ENCODE data around the gene PHGDH. TPM values are rescaled to one million over a fixed set of nuclear protein-coding genes. Genes with fewer than 3 reads are reported as not detected.

PHGDH gene
- total RNA-seq, 4 donors from 2014 or later, result 0.86 to 7.1 (median 2.3) TPM; not detected in 1

DNA sequence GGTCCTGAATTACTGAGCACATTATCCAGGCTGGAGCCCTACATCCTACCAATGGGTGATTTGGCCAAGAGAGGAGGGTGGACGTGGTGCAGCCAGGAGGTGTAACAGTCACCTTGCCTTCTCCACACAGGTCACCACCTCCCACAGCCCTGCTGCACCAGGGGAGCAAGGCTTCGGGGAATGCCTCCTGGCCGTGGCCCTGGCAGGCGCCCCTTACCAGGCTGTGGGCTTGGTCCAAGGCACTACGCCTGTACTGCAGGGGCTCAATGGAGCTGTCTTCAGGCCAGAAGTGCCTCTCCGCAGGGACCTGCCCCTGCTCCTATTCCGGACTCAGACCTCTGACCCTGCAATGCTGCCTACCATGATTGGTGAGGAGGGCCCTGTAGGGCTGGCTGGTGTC is 30.9 kb downstream of the PHGDH start:
- Histone ChIP-seq H3K36me3 (no peaks in the 10 kb centered on the region), H3K4me1 (no peaks in the 10 kb centered on the region), H3K4me3 (no peak overlapping the region), H3K9me3 (no peaks in the 10 kb centered on the region), H3K27me3 (no peaks in the 10 kb centered on the region), H3K27ac (no peak overlapping the region)
- no peak for ATAC-seq
- DNase-seq, result no peak
- intact Hi-C loops (cut with DNase I; ENCODE audit: low total_unique reads), result loop anchor here (5.0 kb wide), 1 partner anchor 65 kb away; no protein-coding TSS in a partner anchor
- in situ Hi-C loops (cut with MboI; ENCODE audit: low sequenced_read_pairs in 4 of 4), result no loop called here
- TF ChIP-seq POLR2A (IDR thresholded peaks at IDR 0.05), result no peak
- TF ChIP-seq, protein P1, sequence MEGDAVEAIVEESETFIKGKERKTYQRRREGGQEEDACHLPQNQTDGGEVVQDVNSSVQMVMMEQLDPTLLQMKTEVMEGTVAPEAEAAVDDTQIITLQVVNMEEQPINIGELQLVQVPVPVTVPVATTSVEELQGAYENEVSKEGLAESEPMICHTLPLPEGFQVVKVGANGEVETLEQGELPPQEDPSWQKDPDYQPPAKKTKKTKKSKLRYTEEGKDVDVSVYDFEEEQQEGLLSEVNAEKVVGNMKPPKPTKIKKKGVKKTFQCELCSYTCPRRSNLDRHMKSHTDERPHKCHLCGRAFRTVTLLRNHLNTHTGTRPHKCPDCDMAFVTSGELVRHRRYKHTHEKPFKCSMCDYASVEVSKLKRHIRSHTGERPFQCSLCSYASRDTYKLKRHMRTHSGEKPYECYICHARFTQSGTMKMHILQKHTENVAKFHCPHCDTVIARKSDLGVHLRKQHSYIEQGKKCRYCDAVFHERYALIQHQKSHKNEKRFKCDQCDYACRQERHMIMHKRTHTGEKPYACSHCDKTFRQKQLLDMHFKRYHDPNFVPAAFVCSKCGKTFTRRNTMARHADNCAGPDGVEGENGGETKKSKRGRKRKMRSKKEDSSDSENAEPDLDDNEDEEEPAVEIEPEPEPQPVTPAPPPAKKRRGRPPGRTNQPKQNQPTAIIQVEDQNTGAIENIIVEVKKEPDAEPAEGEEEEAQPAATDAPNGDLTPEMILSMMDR (IDR thresholded peaks at IDR 0.05 in 4 of 5, conservative IDR thresholded peaks at IDR 0.05 in 1 of 5), result no peak

GRCh38 chr1:119743308-119743707 is 31.6 kb downstream of the PHGDH start:
- H3K4me1 ChIP-seq, result no peaks in the 10 kb centered on the region

DNA sequence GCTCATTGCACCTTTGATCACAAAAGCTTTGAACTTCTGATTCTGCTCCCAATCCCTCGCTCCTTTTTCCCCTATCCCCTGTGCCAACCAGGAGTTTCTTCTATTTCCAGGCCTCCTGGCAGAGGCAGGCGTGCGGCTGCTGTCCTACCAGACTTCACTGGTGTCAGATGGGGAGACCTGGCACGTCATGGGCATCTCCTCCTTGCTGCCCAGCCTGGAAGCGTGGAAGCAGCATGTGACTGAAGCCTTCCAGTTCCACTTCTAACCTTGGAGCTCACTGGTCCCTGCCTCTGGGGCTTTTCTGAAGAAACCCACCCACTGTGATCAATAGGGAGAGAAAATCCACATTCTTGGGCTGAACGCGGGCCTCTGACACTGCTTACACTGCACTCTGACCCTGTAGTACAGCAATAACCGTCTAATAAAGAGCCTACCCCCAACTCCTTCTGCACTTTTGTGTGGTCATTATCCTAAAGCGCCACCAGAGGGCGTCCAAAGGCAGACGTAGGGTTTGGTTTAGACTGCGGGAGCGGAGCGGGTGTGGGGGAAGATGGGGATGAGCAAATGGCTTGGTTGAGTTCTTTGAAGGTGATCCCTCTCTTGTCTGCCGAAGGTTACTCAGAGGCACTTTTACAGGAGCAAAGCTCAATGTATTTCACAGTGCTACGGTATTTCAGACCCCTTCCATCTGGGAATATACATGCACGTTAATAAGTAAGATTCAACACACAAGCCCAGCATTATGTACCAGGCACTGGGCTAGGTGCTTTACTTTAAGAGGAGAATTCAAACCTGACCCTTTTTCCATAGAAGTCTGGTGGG is 32.3 kb downstream of the PHGDH start:
- ATAC-seq (peak; percentile 60 to 69), DNase-seq (no peak)
- H3K27ac ChIP-seq, result no peak overlapping the region
- no peak overlapping the region for H3K4me3 ChIP-seq
- H3K36me3 ChIP-seq, result no peaks in the 10 kb centered on the region
- TF ChIP-seq, protein P1 (IDR thresholded peaks at IDR 0.05 in 4 of 5, conservative IDR thresholded peaks at IDR 0.05 in 1 of 5), result peak; percentile 36 to 75 (median 65)
- TF ChIP-seq POLR2A (IDR thresholded peaks at IDR 0.05), result no peak
- no peaks in the 10 kb centered on the region for H3K9me3 ChIP-seq
- intact Hi-C loops (cut with DNase I; ENCODE audit: low total_unique reads), result loop anchor here (5.0 kb wide), 1 partner anchor 63 kb away; no protein-coding TSS in a partner anchor
- no peaks in the 10 kb centered on the region for H3K27me3 ChIP-seq
- in situ Hi-C loops (cut with MboI; ENCODE audit: low sequenced_read_pairs in 4 of 4), result no loop called here
- H3K4me1 ChIP-seq, result no peaks in the 10 kb centered on the region

More at GRCh38 chr1:119743308-119743707, 31.6 kb downstream of the PHGDH start:
- no peak for TF ChIP-seq POLR2A (IDR thresholded peaks at IDR 0.05)
- TF ChIP-seq, protein P1 (IDR thresholded peaks at IDR 0.05 in 4 of 5, conservative IDR thresholded peaks at IDR 0.05 in 1 of 5), result no peak
- no peaks in the 10 kb centered on the region for H3K9me3 ChIP-seq
- DNase-seq, result no peak
- no peak overlapping the region for H3K4me3 ChIP-seq
- intact Hi-C loops (cut with DNase I; ENCODE audit: low total_unique reads), result loop anchor here (5.0 kb wide), 1 partner anchor 64 kb away; no protein-coding TSS in a partner anchor
- in situ Hi-C loops (cut with MboI; ENCODE audit: low sequenced_read_pairs in 4 of 4), result no loop called here
- no peaks in the 10 kb centered on the region for H3K27me3 ChIP-seq
- no peak overlapping the region for H3K27ac ChIP-seq
- H3K36me3 ChIP-seq, result no peaks in the 10 kb centered on the region
- no peak for ATAC-seq

DNA sequence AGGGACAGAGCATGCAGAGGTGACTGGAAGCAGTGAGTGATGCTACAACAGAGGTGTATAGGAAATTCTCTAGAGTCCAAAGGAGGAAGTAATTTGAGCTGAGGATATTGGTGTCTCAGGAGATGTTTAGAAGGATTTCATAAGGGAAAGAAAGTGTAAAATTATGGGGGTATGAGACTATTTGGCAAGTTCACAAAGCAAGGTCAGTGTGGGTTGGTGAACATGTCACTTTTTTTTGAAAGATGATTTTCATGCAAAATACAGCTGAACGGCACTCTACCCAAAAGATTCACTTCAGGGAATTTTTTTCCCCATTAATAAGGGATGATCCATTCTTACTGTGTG is 32.8 kb downstream of the PHGDH start:
- H3K9me3 ChIP-seq, result no peaks in the 10 kb centered on the region
- H3K4me1 ChIP-seq, result no peaks in the 10 kb centered on the region
- intact Hi-C loops (cut with DNase I; ENCODE audit: low total_unique reads), result loop anchor here (5.0 kb wide), 1 partner anchor 63 kb away; no protein-coding TSS in a partner anchor
- H3K36me3 ChIP-seq, result no peaks in the 10 kb centered on the region
- no peaks in the 10 kb centered on the region for H3K27me3 ChIP-seq
- no peak for ATAC-seq
- TF ChIP-seq, protein P1 (IDR thresholded peaks at IDR 0.05 in 4 of 5, conservative IDR thresholded peaks at IDR 0.05 in 1 of 5), result no peak
- TF ChIP-seq POLR2A (IDR thresholded peaks at IDR 0.05), result no peak
- no peak overlapping the region for H3K4me3 ChIP-seq
- no peak for DNase-seq
- in situ Hi-C loops (cut with MboI; ENCODE audit: low sequenced_read_pairs in 4 of 4), result no loop called here
- H3K27ac ChIP-seq, result no peak overlapping the region

Data from gastrocnemius medialis (tissue), 4 donors.